ENCODE data around the gene YWHAG.

DNA sequence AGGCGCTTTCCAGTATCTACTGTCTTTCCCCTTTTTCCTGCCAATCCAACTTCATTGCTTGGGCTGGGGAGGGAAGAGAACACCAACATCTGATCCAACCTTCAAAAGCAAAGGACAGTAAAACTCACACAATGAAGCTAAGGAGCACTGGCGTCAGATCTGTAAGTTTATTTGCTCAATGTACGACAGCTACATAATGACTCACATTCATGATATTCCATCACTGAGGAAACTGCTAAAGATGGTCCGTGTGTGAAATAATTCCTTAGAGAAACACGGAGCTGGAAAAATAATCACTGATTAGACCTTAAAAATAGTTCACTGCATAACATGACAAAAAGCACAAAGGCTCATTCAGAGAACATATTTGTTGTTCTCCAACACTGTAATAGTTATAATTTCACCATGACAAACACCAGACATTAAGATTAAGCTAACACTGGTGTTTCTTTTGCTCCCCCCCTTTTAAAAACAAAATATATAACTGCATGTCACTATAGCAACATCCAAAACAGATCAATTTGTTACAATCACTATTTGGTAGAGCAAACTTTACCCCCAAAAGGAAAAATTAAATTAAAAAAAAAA is 32.1 kb downstream of the YWHAG start:
- TF ChIP-seq, protein P1, sequence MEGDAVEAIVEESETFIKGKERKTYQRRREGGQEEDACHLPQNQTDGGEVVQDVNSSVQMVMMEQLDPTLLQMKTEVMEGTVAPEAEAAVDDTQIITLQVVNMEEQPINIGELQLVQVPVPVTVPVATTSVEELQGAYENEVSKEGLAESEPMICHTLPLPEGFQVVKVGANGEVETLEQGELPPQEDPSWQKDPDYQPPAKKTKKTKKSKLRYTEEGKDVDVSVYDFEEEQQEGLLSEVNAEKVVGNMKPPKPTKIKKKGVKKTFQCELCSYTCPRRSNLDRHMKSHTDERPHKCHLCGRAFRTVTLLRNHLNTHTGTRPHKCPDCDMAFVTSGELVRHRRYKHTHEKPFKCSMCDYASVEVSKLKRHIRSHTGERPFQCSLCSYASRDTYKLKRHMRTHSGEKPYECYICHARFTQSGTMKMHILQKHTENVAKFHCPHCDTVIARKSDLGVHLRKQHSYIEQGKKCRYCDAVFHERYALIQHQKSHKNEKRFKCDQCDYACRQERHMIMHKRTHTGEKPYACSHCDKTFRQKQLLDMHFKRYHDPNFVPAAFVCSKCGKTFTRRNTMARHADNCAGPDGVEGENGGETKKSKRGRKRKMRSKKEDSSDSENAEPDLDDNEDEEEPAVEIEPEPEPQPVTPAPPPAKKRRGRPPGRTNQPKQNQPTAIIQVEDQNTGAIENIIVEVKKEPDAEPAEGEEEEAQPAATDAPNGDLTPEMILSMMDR (IDR thresholded peaks at IDR 0.05; ENCODE audit: low read depth, low read length, poor library complexity, severe bottlenecking), result no peak
- TF ChIP-seq EZH2phosphoT487 (IDR thresholded peaks at IDR 0.05; ENCODE audit: borderline replicate concordance, low read length), result no peak

Measured in DOHH2 (cell line).